RWPE2 (cell line): ENCODE results near the gene NRG2.

Experiments
- ATAC-seq: fragments of 200-7000 bp; cut with Tn5 transposase; 3 replicates; pipeline ENCODE4 v1.9.1; 2021; ENCODE audit warnings: low read depth
- DNase-seq: peaks from one replicate; pipeline ENCODE4 v3.0.0-alpha.2; 2020; ENCODE audit warnings: low spot score
- H3K27ac ChIP-seq: fragments of 450-650 bp; 2 replicates; pipeline ENCODE4 v1.5.1; 2017; ENCODE audit warnings: mild to moderate bottlenecking; ENCODE audit not compliant: poor library complexity, severe bottlenecking
- H3K27me3 ChIP-seq: fragments of 250-450 bp; sonication (Bioruptor Pico); 2 replicates; pipeline ENCODE4 v1.5.1; 2021; ENCODE audit warnings: mild to moderate bottlenecking, moderate library complexity; ENCODE audit not compliant: insufficient read depth, poor library complexity, severe bottlenecking
- H3K36me3 ChIP-seq: fragments of 250-450 bp; sonication (Bioruptor Pico); 2 replicates; pipeline ENCODE4 v1.5.1; 2020; ENCODE audit warnings: low read depth, mild to moderate bottlenecking, moderate library complexity
- H3K4me1 ChIP-seq: fragments of 250-450 bp; sonication (Bioruptor Pico); 2 replicates; pipeline ENCODE4 v1.5.1; 2021; ENCODE audit warnings: mild to moderate bottlenecking, moderate library complexity; ENCODE audit not compliant: insufficient read depth, poor library complexity, severe bottlenecking
- H3K4me3 ChIP-seq: fragments of 250-450 bp; sonication (Bioruptor Pico); 2 replicates; pipeline ENCODE4 v1.5.1; 2021; ENCODE audit warnings: mild to moderate bottlenecking, moderate library complexity; ENCODE audit not compliant: severe bottlenecking
- H3K9me3 ChIP-seq: fragments of 250-450 bp; sonication (Bioruptor Pico); 2 replicates; pipeline ENCODE4 v1.5.1; 2021; ENCODE audit warnings: mild to moderate bottlenecking, moderate library complexity; ENCODE audit not compliant: severe bottlenecking
- CTCF ChIP-seq: fragments of 450-650 bp; IDR thresholded peaks from one replicate; pipeline ENCODE4 v1.5.1; 2017; ENCODE audit warnings: mild to moderate bottlenecking, moderate library complexity; ENCODE audit not compliant: poor library complexity, severe bottlenecking

Gene NRG2

GRCh38 chr5:139985290-139985689, 57.8 kb downstream of the NRG2 start:
- TF ChIP-seq CTCF = no peak

DNA sequence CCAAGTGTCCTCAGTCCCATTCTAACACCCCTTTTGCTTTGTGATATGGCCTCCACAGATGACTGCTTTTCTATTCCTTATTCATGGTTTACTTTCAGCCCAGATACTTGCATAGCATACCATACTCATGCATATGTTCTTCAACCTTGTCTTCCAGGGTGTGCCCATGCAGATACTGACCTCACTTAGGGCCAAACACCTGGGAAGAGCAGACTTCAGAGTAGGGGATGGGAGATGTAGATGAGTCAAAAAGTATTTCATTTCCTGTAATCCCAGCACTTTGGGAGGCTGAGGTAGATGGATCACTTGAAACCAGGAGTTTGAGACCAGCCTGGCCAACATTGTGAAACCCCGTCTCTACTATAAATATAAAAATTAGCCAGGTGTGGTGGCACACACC, 58.3 kb downstream of the NRG2 start:
- peak overlapping the region; percentile 93 for H3K27ac ChIP-seq
- DNase-seq (no peak), ATAC-seq (peak; percentile 48; the same call in 2 of the 3 replicates)
- no peak overlapping the region for H3K4me3 ChIP-seq
- no peak for TF ChIP-seq CTCF
- no peaks in the 10 kb centered on the region for H3K36me3 ChIP-seq
- H3K9me3 ChIP-seq = no peaks in the 10 kb centered on the region
- H3K27me3 ChIP-seq = no peaks in the 10 kb centered on the region
- H3K4me1 ChIP-seq = peaks cover 25% of the 10 kb centered on the region

More at GRCh38 chr5:139985290-139985689, 57.8 kb downstream of the NRG2 start:
- H3K36me3 ChIP-seq = no peaks in the 10 kb centered on the region
- H3K4me3 ChIP-seq = no peak overlapping the region
- H3K27ac ChIP-seq = peak overlapping the region; percentile 93
- DNase-seq (no peak), ATAC-seq (peak; percentile 23)
- H3K4me1 ChIP-seq = peaks cover 25% of the 10 kb centered on the region
- H3K9me3 ChIP-seq = no peaks in the 10 kb centered on the region
- H3K27me3 ChIP-seq = no peaks in the 10 kb centered on the region

- DNase-seq = no peak
- Histone ChIP-seq H3K27me3 (no peaks in the 10 kb centered on the region), H3K4me3 (no peak overlapping the region), H3K36me3 (no peaks in the 10 kb centered on the region), H3K27ac (no peak overlapping the region), H3K4me1 (peaks cover 25% of the 10 kb centered on the region), H3K9me3 (no peaks in the 10 kb centered on the region)
- no peak for ATAC-seq
- no peak for TF ChIP-seq CTCF
These were observed 60.2 kb downstream of the NRG2 start for GRCh38 chr5:139982975-139983240.

DNA sequence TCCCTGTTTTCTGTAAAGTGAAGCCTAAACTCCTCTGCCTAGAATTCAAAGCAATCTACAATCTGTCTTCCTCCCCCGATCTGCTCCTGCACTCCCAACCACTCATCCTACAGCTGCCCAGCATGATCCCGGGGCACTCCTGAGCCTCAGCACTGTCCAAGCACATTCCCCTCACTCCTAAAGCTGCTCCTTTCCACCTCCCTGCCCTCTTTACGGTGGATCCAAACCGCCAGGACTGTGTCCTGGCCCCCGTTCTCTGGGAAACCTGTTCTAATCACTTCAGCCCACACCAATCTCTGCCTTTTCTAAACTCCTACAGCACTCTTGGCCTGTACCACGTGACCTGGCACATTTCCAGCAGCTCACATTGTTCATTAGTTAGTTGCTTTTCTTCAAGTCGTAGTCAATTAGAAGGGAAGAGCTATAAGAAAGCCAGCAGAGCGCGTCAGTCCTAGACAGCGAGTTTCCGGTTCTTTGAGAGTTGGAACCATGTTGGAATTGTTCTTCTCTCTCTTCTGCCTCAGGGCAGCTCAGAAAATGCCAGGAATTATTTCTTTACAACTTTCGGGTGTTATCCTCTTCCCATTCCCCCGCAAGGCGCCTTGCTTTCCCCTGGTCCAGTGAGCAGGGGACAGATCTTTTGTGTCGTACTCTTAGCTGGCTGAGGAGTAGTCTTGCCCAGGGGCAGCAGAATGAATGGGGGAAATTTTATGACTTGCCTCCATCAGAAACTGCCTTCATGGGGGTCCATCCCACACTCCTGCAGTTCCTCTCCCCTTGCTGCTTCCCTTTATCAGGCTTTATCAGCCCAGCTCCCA, 60.7 kb downstream of the NRG2 start:
- no peak for ATAC-seq
- H3K4me3 ChIP-seq = no peak overlapping the region
- no peaks in the 10 kb centered on the region for H3K27me3 ChIP-seq
- no peaks in the 10 kb centered on the region for H3K36me3 ChIP-seq
- no peak overlapping the region for H3K27ac ChIP-seq
- H3K4me1 ChIP-seq = peaks cover 25% of the 10 kb centered on the region
- no peaks in the 10 kb centered on the region for H3K9me3 ChIP-seq
- no peak for TF ChIP-seq CTCF
- DNase-seq = no peak

DNA sequence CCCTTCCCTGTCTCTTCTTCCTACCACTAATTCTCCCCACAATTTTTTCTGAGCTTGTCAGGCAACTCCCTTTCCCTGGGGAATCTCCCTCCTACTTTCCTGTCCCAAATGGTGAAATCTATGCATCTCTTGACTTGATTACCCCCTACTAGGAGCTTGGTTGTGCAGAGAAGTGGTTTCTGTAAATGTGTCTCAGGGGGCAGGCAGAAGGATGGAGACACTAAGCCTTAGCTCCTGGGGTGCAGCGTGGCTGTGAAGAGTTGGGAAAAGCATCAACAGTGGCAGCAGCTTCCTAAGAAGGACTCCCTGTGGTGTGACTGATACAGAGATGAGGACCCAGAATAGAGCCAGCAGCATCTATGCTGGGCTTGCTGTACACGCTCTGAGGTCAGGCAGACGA, 62.3 kb downstream of the NRG2 start:
- H3K4me1 ChIP-seq = peaks cover 14% of the 10 kb centered on the region
- no peak overlapping the region for H3K27ac ChIP-seq
- no peaks in the 10 kb centered on the region for H3K27me3 ChIP-seq
- ATAC-seq (no peak), DNase-seq (no peak)
- no peaks in the 10 kb centered on the region for H3K9me3 ChIP-seq
- no peak for TF ChIP-seq CTCF
- no peaks in the 10 kb centered on the region for H3K36me3 ChIP-seq
- H3K4me3 ChIP-seq = no peak overlapping the region
